Spleen (tissue), 11 donors: ENCODE results near the gene CHRND. TPM values are rescaled to one million over a fixed set of nuclear protein-coding genes. Genes with fewer than 3 reads are reported as not detected.
"Not testable (repeated sequence)": the region's sequence is repeated elsewhere in the genome, so short reads cannot be mapped to it uniquely, and the experiment has no call there.

Experiments used
- DNase-seq: peaks from one replicate; pipeline ENCODE4 v3.0.0-alpha.2; 2020
- H3K27ac ChIP-seq, 8 donors: fragments of 200-600 bp; sonication (generic) in 7 of 8; 1 replicate in 4 of 8; 2 replicates in 4 of 8; pipeline versions ENCODE4 v1.5.0 to v1.8.0; 2016 to 2021; ENCODE audit warnings: inconsistent platforms in 4 of 8, mild to moderate bottlenecking in 4 of 8, moderate library complexity in 1 of 8
- H3K27me3 ChIP-seq, 7 donors: fragments of 200-600 bp; sonication (generic) in 6 of 7; replicated peaks in 1 of 7; 1 replicate in 4 of 7; 2 replicates in 3 of 7; pipeline versions ENCODE4 v1.5.0 to v1.8.0; 2016 to 2021; ENCODE audit warnings: inconsistent platforms in 3 of 7, mild to moderate bottlenecking in 1 of 7
- H3K36me3 ChIP-seq, 6 donors: fragments of 200-600 bp; sonication (generic) in 5 of 6; 1 replicate in 4 of 6; 2 replicates in 2 of 6; pipeline versions ENCODE4 v1.5.0 to v1.8.0; 2016 to 2021; ENCODE audit warnings: inconsistent platforms in 2 of 6
- H3K4me1 ChIP-seq, 6 donors: fragments of 200-600 bp; sonication (generic) in 5 of 6; 1 replicate in 3 of 6; 2 replicates in 3 of 6; pipeline versions ENCODE4 v1.5.0 to v1.8.0; 2016 to 2021; ENCODE audit warnings: inconsistent platforms in 3 of 6
- H3K4me3 ChIP-seq, 8 donors: fragments of 200-600 bp; sonication (generic) in 7 of 8; 1 replicate in 4 of 8; 2 replicates in 4 of 8; pipeline versions ENCODE4 v1.5.0 to v1.8.0; 2016 to 2021; ENCODE audit warnings: inconsistent platforms in 4 of 8, mild to moderate bottlenecking in 4 of 8, moderate library complexity in 2 of 8
- H3K9me3 ChIP-seq, 8 donors: fragments of 200-600 bp; sonication (generic) in 7 of 8; 1 replicate in 4 of 8; 2 replicates in 4 of 8; pipeline versions ENCODE4 v1.5.0 to v1.8.0; 2016 to 2021; ENCODE audit warnings: inconsistent platforms in 4 of 8
- CTCF ChIP-seq, 11 experiments: fragments of 200-600 bp in 7 of 11; fragments of 450-650 bp in 4 of 11; sonication (generic) in 4 of 11; IDR thresholded peaks in 8 of 11; conservative IDR thresholded peaks in 3 of 11; 1 replicate in 7 of 11; 2 replicates in 4 of 11; pipeline versions ENCODE4 v1.4.0 to v1.8.0; 2016 to 2021; ENCODE audit warnings: antibody characterized with exemption in 11 of 11, inconsistent platforms in 4 of 11, mild to moderate bottlenecking in 1 of 11
- POLR2A ChIP-seq, 3 donors: fragments of 450-650 bp; IDR thresholded peaks; one replicate each; pipeline ENCODE4 v1.5.1; 2017; ENCODE audit warnings: antibody characterized with exemption in 3 of 3, mild to moderate bottlenecking in 1 of 3
- POLR2AphosphoS5 ChIP-seq, 3 donors: sonication (generic); formaldehyde crosslinking; IDR thresholded peaks; one replicate each; pipeline ENCODE4 v1.5.1; 2017; ENCODE audit warnings: antibody characterized with exemption in 3 of 3
- WGBS, 5 donors: extraction: QIAGEN DNeasy Blood & Tissue Kit in 3 of 5; methylation state at CpG; one replicate each; pipeline versions ENCODE4 v1.1.5 to v1.1.7; 2013 to 2018; 5-methylcytosine and 5-hydroxymethylcytosine counted together
- intact Hi-C: fragments of 100-400 bp; cut with DNase I; formaldehyde crosslinking; loops from one replicate; pipeline ENCODE4 v1.15.0; 2023; ENCODE audit warnings: low total_unique reads
- polyA plus RNA-seq, 3 donors: library from polyadenylated mRNA; stranded (reverse); fragments of 200-250 nt; gene quantifications; one replicate each; pipeline ENCODE4 v1.2.1, GENCODE V29; 2013
- total RNA-seq, 7 donors: library from RNA; depleted of rRNA in 3 of 7; stranded (reverse); fragments of >200 nt in 3 of 7; fragmentation: NEBNext Ultra II Directional in 4 of 7; extraction: Animal tissue kit (Norgen Biotek cat#: 25700) in 4 of 7; gene quantifications; one replicate each; pipeline versions ENCODE4 v1.1.0 to v1.2.1, GENCODE V29; 2016 to 2021
- donor health status: healthy with polysubstance abuse.
- donor health status: DM: no; HTN: no; CAD: no; lungs with moderate emphysema.
- donor health status: DM: no; HTN: no; CAD: no.
- donor health status: Bipolar disorder and iron deficiency.
- donor health status: healthy.
- donor health status: DM: no; HTN: no; CAD: no.
- donor health status: DM: yes; HTN: yes; CAD: no.

The CHRND gene
- total and polyA plus RNA-seq, 10 donors, result 0.32 TPM; not detected in 9

DNA sequence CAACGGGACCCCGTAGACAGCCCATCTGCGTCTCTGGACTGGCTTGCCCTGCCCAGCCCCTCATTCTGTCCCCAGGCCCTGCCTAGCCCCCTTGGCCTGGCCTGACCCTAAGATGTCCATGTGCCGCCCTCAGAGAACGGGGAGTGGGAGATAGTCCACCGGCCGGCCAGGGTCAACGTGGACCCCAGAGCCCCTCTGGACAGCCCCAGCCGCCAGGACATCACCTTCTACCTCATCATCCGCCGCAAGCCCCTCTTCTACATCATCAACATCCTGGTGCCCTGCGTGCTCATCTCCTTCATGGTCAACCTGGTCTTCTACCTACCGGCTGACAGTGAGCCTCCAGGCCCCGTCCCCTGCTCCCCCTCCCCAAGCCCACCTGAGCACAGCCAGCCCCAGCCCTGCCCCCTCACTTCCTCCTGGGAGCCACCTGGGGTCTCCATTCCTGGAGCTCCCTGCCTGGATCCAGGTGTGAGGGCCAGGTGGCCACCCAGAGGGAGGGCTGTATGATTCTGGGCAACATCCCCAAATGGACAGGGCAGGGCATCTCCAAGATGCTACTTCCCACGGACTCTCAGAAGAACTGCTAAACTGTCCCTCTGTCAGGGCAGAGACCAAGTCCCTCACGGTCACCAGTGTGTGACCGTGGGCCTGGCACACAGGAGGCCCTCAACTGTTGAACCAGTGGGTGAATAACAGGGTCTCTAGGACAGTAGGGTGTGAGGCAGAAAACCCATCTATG lies 4.0 kb downstream of the CHRND start:
- H3K27me3 ChIP-seq, result peaks cover 0 to 94% (median 14%) of the 10 kb centered on the region in 7 donors
- intact Hi-C loops, result loop anchor here (10.0 kb wide), 1 partner anchor 75 kb away; the partner anchor contains the start of gene ALPI
- H3K9me3 ChIP-seq, result no peaks in the 10 kb centered on the region
- no peaks in the 10 kb centered on the region for H3K36me3 ChIP-seq
- peak; percentile 54 for DNase-seq
- H3K27ac ChIP-seq, result no peak overlapping the region
- TF ChIP-seq POLR2A (IDR thresholded peaks at IDR 0.05) (no peak), CTCF (IDR thresholded peaks at IDR 0.05 in 8 of 11, conservative IDR thresholded peaks at IDR 0.05 in 3 of 11) (no peak), POLR2AphosphoS5 (IDR thresholded peaks at IDR 0.05) (no peak)
- peaks cover 0 to 5% (median 2%) of the 10 kb centered on the region in 6 donors for H3K4me1 ChIP-seq
- H3K4me3 ChIP-seq, result no peak overlapping the region
- WGBS, 5 donors, result 88 to 95% (median 90%) methylated on average over 16 to 17 of the region's 17 CpGs

DNA sequence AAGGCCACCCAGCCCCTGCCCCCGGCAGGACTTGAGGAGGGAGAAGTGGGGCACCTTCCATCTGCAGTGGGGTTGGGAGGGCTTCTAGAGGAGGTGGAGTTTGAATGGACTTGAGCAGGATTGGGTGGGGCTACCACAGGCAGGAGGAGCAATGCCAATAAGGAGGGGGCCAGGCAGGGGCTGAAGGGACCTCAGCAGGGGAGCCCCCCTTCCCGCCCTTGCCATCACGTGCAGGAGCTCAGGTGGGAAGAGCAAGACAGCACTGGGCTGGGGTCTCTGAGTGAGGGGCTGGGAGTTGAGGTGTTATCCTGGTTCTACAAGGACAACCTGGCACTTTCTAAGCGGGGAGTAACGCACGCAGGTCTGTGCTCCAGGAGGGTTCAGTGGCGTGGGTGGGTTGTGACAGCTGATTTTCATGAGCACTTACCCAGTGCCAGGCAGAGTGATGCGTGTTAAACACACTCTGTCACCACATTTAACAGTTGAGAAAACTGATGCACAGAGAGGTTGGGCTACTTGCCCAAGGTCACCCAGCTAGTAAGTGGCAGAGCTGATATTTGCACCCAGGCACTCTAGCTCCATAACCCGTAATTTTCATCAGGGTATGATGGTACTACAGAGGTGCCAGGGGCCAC lies 4.8 kb downstream of the CHRND start:
- H3K27me3 ChIP-seq, result peaks cover 0 to 94% (median 9%) of the 10 kb centered on the region in 7 donors
- no peak for TF ChIP-seq POLR2A (IDR thresholded peaks at IDR 0.05)
- TF ChIP-seq POLR2AphosphoS5 (IDR thresholded peaks at IDR 0.05), result no peak
- no peak for TF ChIP-seq CTCF (IDR thresholded peaks at IDR 0.05 in 8 of 11, conservative IDR thresholded peaks at IDR 0.05 in 3 of 11)
- H3K27ac ChIP-seq, result no peak overlapping the region
- no peaks in the 10 kb centered on the region for H3K36me3 ChIP-seq
- H3K9me3 ChIP-seq, result peaks cover 0 to under 1% (median 0%) of the 10 kb centered on the region in 8 donors
- no peak overlapping the region for H3K4me3 ChIP-seq
- 76 to 91% (median 81%) methylated on average over 8 to 9 of the region's 9 CpGs for WGBS, 5 donors
- intact Hi-C loops, result no loop called here
- DNase-seq, result peak; percentile 56
- H3K4me1 ChIP-seq, result peaks cover 0 to under 1% (median 0%) of the 10 kb centered on the region in 6 donors

- intact Hi-C loops, result no loop called here
- H3K9me3 ChIP-seq, result peaks cover 0 to 10% (median 6%) of the 10 kb centered on the region in 8 donors
- DNase-seq, result peak; percentile 30
- no peak for TF ChIP-seq POLR2AphosphoS5 (IDR thresholded peaks at IDR 0.05)
- H3K4me3 ChIP-seq, result no peak overlapping the region
- H3K27me3 ChIP-seq, result peaks cover 0 to 94% (median 12%) of the 10 kb centered on the region in 7 donors
- 72 to 83% (median 74%) methylated on average over 9 of the region's 9 CpGs for WGBS, 5 donors
- H3K27ac ChIP-seq, result no peak overlapping the region
- no peaks in the 10 kb centered on the region for H3K36me3 ChIP-seq
- H3K4me1 ChIP-seq, result no peaks in the 10 kb centered on the region
These were observed 6.5 kb downstream of the CHRND start for GRCh38 chr2:232532419-232532818.

DNA sequence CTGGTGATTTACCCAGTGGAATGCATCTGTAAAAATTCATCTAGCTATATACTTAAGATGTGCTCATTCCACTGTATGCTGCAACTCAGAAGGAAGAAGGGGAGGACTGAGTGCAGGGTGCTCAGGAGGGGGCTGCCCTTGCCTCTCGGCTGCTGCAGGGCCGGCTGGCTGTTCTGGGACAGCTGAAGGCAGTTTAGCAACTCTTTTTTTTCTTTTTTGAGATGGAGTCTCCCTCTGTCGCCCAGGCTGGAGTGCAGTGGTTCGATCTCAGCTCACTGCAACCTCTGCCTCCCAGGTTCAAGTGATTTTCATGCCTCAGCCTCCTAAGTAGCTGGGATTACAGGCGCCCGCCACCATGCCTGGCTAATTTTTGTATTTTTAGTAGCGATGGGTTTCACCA lies 6.9 kb downstream of the CHRND start:
- intact Hi-C loops, H3K36me3 ChIP-seq, H3K27ac ChIP-seq, H3K4me3 ChIP-seq, H3K4me1 ChIP-seq: not testable (repeated sequence)
- Histone ChIP-seq H3K27me3 (peaks cover 0 to 94% (median 12%) of the 10 kb centered on the region in 7 donors), H3K9me3 (peaks cover 0 to 10% (median 6%) of the 10 kb centered on the region in 8 donors)
- peak; percentile 52 for DNase-seq
- WGBS, 5 donors, result 81 to 95% (median 88%) methylated on average over 7 of the region's 7 CpGs
